ENCODE measurements around the gene NKD2. TPM values are rescaled to one million over a fixed set of nuclear protein-coding genes. Genes with fewer than 3 reads are reported as not detected.

Gene NKD2
- total and polyA plus RNA-seq, 9 of the 15 experiments (the other 6 are each of a cell fraction or from before 2014, with no cell fraction given) = 0.09 to 0.64 (median 0.27) TPM; not detected in 5

GRCh38 chr5:983568-983967 lies 25.0 kb upstream of the NKD2 start (continued):
- TF ChIP-seq RBM15 (IDR thresholded peaks at IDR 0.05; ENCODE audit: insufficient read depth, low read length) (no peak), HDAC1 (IDR thresholded peaks at IDR 0.05) (peak in 1 of 2 experiments; percentile 56; a peak in 2 of 4 replicates)
- TF ChIP-seq, protein P1, sequence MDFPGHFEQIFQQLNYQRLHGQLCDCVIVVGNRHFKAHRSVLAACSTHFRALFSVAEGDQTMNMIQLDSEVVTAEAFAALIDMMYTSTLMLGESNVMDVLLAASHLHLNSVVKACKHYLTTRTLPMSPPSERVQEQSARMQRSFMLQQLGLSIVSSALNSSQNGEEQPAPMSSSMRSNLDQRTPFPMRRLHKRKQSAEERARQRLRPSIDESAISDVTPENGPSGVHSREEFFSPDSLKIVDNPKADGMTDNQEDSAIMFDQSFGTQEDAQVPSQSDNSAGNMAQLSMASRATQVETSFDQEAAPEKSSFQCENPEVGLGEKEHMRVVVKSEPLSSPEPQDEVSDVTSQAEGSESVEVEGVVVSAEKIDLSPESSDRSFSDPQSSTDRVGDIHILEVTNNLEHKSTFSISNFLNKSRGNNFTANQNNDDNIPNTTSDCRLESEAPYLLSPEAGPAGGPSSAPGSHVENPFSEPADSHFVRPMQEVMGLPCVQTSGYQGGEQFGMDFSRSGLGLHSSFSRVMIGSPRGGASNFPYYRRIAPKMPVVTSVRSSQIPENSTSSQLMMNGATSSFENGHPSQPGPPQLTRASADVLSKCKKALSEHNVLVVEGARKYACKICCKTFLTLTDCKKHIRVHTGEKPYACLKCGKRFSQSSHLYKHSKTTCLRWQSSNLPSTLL (IDR thresholded peaks at IDR 0.05) = 0 out of 2 replicates have a peak, but pooled peaks have one; percentile 14

- no peaks in the 10 kb centered on the region for H3K9me1 ChIP-seq (ENCODE audit: control insufficient read depth, insufficient read depth, low read length)
- in situ Hi-C loops (cut with MboI) (no loop called here), intact Hi-C loops (cut with micrococcal nuclease) (loop anchor here (5.0 kb wide), 1 partner anchor 62 kb away; no protein-coding TSS in a partner anchor)
- no peak for ATAC-seq
- no peak for DNase-seq (ENCODE audit: extremely low read depth in 1 of 4, low spot score in 3 of 4)
- TF ChIP-seq ZNF695 (CRISPR knock-in tag; IDR thresholded peaks at IDR 0.05) = no peak
- TF ChIP-seq DACH1 (IDR thresholded peaks at IDR 0.05; ENCODE audit: partially characterized antibody) = no peak
- TF ChIP-seq NR2C2 (CRISPR knock-in tag; IDR thresholded peaks at IDR 0.05) = no peak
- TF ChIP-seq NR2C2 (tag; IDR thresholded peaks at IDR 0.05) = no peak
- TF ChIP-seq SIX5 (IDR thresholded peaks at IDR 0.05; ENCODE audit: borderline replicate concordance in 1 of 2, insufficient read depth in 1 of 2, low read depth in 1 of 2, low read length in 2 of 2) = no peak
- no peak overlapping the region for H3K27ac ChIP-seq (ENCODE audit: extremely low read depth, low read depth, low read length)
- H4K20me1 ChIP-seq (replicated peaks; ENCODE audit: control insufficient read depth, insufficient read depth, low read length) = no peaks in the 10 kb centered on the region; the same call in 1 of the 2 replicates
- no peak for FAIRE-seq
- peaks cover 0 to 7% of the 10 kb centered on the region in 2 experiments; a peak in 1 of 5 replicates for H3K4me1 ChIP-seq (replicated peaks in 1 of 2; ENCODE audit: control insufficient read depth in 2 of 2, insufficient read depth in 2 of 2, low read length in 2 of 2)
- peaks cover 9 to 25% of the 10 kb centered on the region in 2 experiments; a peak in 3 of 5 replicates for H3K27me3 ChIP-seq (ENCODE audit: control insufficient read depth in 2 of 2, insufficient read depth in 2 of 2, low read length in 2 of 2)
- BruUV-seq (replicated peaks) = no TSS peak
- no peak overlapping the region for H3K9ac ChIP-seq (ENCODE audit: insufficient read depth in 1 of 2, low read depth in 2 of 2, low read length in 2 of 2)
- no peak overlapping the region for H3K4me3 ChIP-seq
- POLR2A ChIA-PET = interaction anchor here (1.2 kb wide), 1 partner anchor 8 kb away, joined by 4 read pairs; no protein-coding TSS in a partner anchor
- H2AFZ ChIP-seq (ENCODE audit: low read depth, low read length) = no peak overlapping the region
- WGBS (ENCODE audit: insufficient coverage, low coverage, missing lambda C conversion rate) = 2% methylated on average over 3 of the region's 3 CpGs
- H3K9me3 ChIP-seq (replicated peaks; ENCODE audit: control insufficient read depth, insufficient read depth, low read depth, low read length) = no peaks in the 10 kb centered on the region
- CTCF ChIA-PET (ENCODE audit: low intra/inter-chr PET ratio) = no interaction called here
- no peaks in the 10 kb centered on the region for H3K79me2 ChIP-seq (ENCODE audit: control insufficient read depth, insufficient read depth, low read length)
- H3K4me2 ChIP-seq (ENCODE audit: insufficient read depth, low read length) = no peak overlapping the region
- H3K36me3 ChIP-seq (ENCODE audit: control insufficient read depth, insufficient read depth, low read length) = no peaks in the 10 kb centered on the region
Observed at GRCh38 chr5:984774-985173, 23.8 kb upstream of the NKD2 start.

All from K562 (cell line).